Activated T-helper 17 cell treated with anti-CD3 and anti-CD28 coated beads, Interleukin-2, amount 50 U/mL, for 72 hours (primary cell): Measurements from ENCODE around the gene SULT2B1. TPM values are rescaled to one million over a fixed set of nuclear protein-coding genes. Genes with fewer than 3 reads are reported as not detected.
A peak's percentile ranks its signal among the peaks of the same experiment; 100 is the strongest.
"Not testable (repeated sequence)": the region's sequence is repeated elsewhere in the genome, so short reads cannot be mapped to it uniquely, and the experiment has no call there.

Experiments
- ATAC-seq: fragments of 150-1000 bp; cut with Tn5 transposase; replicated peaks from 2 replicates; pipeline ENCODE4 v1.10.0; 2021; ENCODE audit warnings: mild to moderate bottlenecking, moderate library complexity
- H3K27ac Mint-ChIP-seq: one replicate; pipeline ENCODE4 v1.8.0; 2022; ENCODE audit warnings: mixed read lengths
- H3K27me3 Mint-ChIP-seq: one replicate; pipeline ENCODE4 v1.8.0; 2022; ENCODE audit warnings: mixed read lengths
- H3K36me3 Mint-ChIP-seq: one replicate; pipeline ENCODE4 v1.8.0; 2022; ENCODE audit warnings: low read depth, mild to moderate bottlenecking, mixed read lengths
- H3K4me1 Mint-ChIP-seq: one replicate; pipeline ENCODE4 v1.8.0; 2022; ENCODE audit warnings: mixed read lengths
- H3K4me3 Mint-ChIP-seq: one replicate; pipeline ENCODE4 v1.8.0; 2022; ENCODE audit warnings: mild to moderate bottlenecking, mixed read lengths
- H3K9me3 Mint-ChIP-seq: one replicate; pipeline ENCODE4 v1.8.0; 2022; ENCODE audit warnings: mixed read lengths
- total RNA-seq, 2 donors: library from RNA; stranded (reverse); gene quantifications; one replicate each; pipeline ENCODE4 v1.2.3, GENCODE V29; 2022

SULT2B1 gene
- total RNA-seq, 2 donors from 2014 or later: not detected

DNA sequence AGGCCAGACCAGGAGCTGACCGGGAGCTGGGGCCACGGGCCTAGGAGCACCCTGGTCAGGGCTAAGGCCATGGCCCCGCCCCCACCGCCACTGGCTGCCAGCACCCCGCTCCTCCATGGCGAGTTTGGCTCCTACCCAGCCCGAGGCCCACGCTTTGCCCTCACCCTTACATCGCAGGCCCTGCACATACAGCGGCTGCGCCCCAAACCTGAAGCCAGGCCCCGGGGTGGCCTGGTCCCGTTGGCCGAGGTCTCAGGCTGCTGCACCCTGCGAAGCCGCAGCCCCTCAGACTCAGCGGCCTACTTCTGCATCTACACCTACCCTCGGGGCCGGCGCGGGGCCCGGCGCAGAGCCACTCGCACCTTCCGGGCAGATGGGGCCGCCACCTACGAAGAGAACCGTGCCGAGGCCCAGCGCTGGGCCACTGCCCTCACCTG is 73.9 kb downstream of the SULT2B1 start:
- Mint-ChIP-seq H3K27me3 (no peaks in the 10 kb centered on the region), H3K36me3 (peaks cover 52% of the 10 kb centered on the region), H3K9me3 (no peaks in the 10 kb centered on the region), H3K4me3 (no peak overlapping the region), H3K4me1 (peaks cover 11% of the 10 kb centered on the region), H3K27ac (no peak overlapping the region)
- no peak for ATAC-seq

DNA sequence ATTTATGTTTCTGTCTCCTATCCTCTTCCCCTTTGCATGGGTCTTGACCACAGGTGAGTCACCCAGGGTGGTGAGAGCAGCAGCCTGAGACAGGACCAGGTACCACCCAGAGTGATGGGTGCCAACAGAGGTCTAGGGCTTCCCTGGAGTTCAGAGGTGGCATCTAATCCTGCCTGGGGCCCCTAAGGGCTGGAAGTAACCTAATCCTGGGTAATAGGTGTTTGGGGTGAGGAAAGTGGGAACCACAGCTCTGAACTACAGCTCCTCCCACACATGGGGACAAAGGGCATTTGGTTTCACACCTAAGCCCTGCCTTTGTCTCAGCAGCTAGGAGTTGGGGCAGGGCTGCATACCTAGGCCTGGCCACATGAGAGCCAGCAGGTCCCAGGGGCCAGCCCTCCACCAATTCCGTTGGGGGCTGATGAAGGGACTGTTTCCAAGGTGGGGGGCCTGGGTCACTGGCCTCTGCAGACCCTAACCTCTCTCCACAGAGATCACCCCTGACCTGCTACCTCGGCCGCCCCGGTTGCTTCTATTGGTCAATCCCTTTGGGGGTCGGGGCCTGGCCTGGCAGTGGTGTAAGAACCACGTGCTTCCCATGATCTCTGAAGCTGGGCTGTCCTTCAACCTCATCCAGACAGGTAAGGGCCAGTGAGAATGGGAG is 75.4 kb downstream of the SULT2B1 start:
- Mint-ChIP-seq H3K4me3 (no peak overlapping the region), H3K27ac (no peak overlapping the region), H3K27me3 (no peaks in the 10 kb centered on the region), H3K4me1 (peaks cover 11% of the 10 kb centered on the region), H3K36me3 (peaks cover 39% of the 10 kb centered on the region), H3K9me3 (no peaks in the 10 kb centered on the region)
- ATAC-seq: peak; percentile 37

DNA sequence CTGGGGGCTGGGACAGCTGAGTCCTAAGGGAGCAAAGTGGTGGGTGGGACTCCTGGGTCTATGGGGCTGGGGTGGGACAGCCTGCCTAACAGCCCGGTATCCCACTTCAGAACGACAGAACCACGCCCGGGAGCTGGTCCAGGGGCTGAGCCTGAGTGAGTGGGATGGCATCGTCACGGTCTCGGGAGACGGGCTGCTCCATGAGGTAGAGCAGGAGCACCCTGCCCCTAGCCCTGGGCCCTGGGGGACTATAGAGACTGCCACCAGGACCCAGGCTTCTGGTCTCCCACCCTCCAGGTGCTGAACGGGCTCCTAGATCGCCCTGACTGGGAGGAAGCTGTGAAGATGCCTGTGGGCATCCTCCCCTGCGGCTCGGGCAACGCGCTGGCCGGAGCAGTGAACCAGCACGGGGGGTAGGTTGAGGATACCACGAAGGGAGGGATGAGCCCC is 75.9 kb downstream of the SULT2B1 start:
- ATAC-seq: no peak
- no peak overlapping the region for H3K27ac Mint-ChIP-seq
- peaks cover 35% of the 10 kb centered on the region for H3K36me3 Mint-ChIP-seq
- peaks cover 11% of the 10 kb centered on the region for H3K4me1 Mint-ChIP-seq
- no peaks in the 10 kb centered on the region for H3K27me3 Mint-ChIP-seq
- H3K9me3 Mint-ChIP-seq: no peaks in the 10 kb centered on the region
- no peak overlapping the region for H3K4me3 Mint-ChIP-seq

DNA sequence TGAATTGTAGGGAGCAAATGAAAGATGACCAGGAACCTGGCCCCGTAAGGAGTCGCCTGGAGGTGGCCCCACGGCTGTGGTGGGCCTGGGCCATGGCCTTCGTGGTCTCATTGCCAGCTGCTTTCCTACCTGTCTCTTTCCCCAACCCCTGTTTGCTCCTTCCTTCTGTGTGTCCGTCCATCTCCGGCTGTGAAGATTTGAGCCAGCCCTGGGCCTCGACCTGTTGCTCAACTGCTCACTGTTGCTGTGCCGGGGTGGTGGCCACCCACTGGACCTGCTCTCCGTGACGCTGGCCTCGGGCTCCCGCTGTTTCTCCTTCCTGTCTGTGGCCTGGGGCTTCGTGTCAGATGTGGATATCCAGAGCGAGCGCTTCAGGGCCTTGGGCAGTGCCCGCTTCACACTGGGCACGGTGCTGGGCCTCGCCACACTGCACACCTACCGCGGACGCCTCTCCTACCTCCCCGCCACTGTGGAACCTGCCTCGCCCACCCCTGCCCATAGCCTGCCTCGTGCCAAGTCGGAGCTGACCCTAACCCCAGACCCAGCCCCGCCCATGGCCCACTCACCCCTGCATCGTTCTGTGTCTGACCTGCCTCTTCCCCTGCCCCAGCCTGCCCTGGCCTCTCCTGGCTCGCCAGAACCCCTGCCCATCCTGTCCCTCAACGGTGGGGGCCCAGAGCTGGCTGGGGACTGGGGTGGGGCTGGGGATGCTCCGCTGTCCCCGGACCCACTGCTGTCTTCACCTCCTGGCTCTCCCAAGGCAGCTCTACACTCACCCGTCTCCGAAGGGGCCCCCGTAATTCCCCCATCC is 76.7 kb downstream of the SULT2B1 start:
- H3K27ac Mint-ChIP-seq: no peak overlapping the region
- H3K9me3 Mint-ChIP-seq: no peaks in the 10 kb centered on the region
- ATAC-seq: no peak
- H3K36me3 Mint-ChIP-seq: peaks cover 28% of the 10 kb centered on the region
- peaks cover 5% of the 10 kb centered on the region for H3K4me1 Mint-ChIP-seq
- H3K4me3 Mint-ChIP-seq: no peak overlapping the region
- H3K27me3 Mint-ChIP-seq: no peaks in the 10 kb centered on the region

DNA sequence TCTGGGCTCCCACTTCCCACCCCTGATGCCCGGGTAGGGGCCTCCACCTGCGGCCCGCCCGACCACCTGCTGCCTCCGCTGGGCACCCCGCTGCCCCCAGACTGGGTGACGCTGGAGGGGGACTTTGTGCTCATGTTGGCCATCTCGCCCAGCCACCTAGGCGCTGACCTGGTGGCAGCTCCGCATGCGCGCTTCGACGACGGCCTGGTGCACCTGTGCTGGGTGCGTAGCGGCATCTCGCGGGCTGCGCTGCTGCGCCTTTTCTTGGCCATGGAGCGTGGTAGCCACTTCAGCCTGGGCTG is 77.3 kb downstream of the SULT2B1 start:
- ATAC-seq: no peak
- peaks cover 2% of the 10 kb centered on the region for H3K4me1 Mint-ChIP-seq
- no peaks in the 10 kb centered on the region for H3K27me3 Mint-ChIP-seq
- H3K9me3 Mint-ChIP-seq: no peaks in the 10 kb centered on the region
- H3K4me3 Mint-ChIP-seq: no peak overlapping the region
- H3K27ac Mint-ChIP-seq: no peak overlapping the region
- peaks cover 22% of the 10 kb centered on the region for H3K36me3 Mint-ChIP-seq

DNA sequence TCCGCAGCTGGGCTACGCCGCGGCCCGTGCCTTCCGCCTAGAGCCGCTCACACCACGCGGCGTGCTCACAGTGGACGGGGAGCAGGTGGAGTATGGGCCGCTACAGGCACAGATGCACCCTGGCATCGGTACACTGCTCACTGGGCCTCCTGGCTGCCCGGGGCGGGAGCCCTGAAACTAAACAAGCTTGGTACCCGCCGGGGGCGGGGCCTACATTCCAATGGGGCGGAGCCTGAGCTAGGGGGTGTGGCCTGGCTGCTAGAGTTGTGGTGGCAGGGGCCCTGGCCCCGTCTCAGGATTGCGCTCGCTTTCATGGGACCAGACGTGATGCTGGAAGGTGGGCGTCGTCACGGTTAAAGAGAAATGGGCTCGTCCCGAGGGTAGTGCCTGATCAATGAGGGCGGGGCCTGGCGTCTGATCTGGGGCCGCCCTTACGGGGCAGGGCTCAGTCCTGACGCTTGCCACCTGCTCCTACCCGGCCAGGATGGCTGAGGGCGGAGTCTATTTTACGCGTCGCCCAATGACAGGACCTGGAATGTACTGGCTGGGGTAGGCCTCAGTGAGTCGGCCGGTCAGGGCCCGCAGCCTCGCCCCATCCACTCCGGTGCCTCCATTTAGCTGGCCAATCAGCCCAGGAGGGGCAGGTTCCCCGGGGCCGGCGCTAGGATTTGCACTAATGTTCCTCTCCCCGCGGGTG is 77.8 kb downstream of the SULT2B1 start:
- H3K4me1 Mint-ChIP-seq: peaks cover 7% of the 10 kb centered on the region
- H3K27me3 Mint-ChIP-seq: no peaks in the 10 kb centered on the region
- peaks cover 21% of the 10 kb centered on the region for H3K36me3 Mint-ChIP-seq
- ATAC-seq: no peak
- H3K9me3 Mint-ChIP-seq: no peaks in the 10 kb centered on the region
- no peak overlapping the region for H3K27ac Mint-ChIP-seq
- no peak overlapping the region for H3K4me3 Mint-ChIP-seq

DNA sequence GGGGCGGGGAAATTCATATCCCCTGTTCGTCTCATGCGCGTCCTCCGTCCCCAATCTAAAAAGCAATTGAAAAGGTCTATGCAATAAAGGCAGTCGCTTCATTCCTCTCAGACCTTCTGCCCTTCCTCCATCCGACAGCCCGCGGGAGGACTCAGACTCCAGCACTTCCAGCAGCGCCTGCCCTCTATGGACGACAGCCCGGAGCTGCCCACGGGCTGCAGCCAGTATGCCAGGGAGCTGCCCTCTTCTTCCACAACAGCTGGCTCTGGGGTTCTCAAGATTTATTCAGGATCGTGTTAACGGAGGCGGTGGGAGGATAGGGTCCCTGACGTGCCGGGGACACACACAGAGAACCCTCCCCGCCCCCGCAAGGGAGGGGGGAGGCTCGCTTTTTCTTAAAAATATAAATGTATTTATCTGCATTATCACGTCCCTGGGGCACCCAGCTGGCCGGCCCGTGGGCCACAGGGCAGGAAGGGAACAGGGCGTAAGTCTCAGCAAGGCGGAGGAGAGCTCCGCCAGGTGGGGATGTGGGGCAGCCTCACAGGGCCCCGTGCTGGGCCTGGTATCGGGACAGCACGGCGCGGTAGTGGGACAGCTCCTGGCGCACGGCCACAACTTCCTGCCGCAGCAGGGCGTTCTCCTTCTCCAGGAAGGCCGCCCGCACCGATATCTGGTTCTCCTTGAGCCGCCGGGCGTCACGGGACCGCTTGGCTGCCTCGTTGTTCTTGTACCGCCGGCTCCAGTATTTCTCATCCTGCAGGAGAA is 78.5 kb downstream of the SULT2B1 start:
- ATAC-seq: no peak
- Mint-ChIP-seq H3K36me3 (peaks cover 21% of the 10 kb centered on the region), H3K4me3 (no peak overlapping the region), H3K9me3 (no peaks in the 10 kb centered on the region), H3K27me3 (no peaks in the 10 kb centered on the region), H3K4me1 (peaks cover 10% of the 10 kb centered on the region), H3K27ac (peak overlapping the region; percentile 17)

DNA sequence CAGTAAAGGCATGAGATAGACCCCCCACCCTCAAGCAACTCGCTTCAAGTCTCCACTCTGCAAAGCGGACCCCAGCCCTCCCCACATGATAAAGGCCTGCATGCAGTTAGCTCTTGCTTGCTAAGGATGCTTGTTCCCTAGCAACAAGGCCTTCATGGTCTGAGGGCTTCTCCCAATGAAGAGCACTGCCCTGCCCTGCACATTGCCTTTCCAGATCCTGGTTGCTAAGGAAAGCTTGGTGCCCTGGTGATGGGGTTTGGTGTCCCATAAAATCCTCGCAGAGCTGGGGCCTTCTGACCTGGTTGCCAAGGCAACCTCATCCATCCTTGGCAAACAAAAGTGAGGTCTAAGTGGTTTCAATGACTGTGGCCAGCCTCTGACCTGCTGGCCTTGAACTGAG is 79.3 kb downstream of the SULT2B1 start:
- peaks cover 17% of the 10 kb centered on the region for H3K36me3 Mint-ChIP-seq
- peaks cover 15% of the 10 kb centered on the region for H3K4me1 Mint-ChIP-seq
- no peak for ATAC-seq
- no peak overlapping the region for H3K27ac Mint-ChIP-seq
- H3K4me3 Mint-ChIP-seq: no peak overlapping the region
- no peaks in the 10 kb centered on the region for H3K9me3 Mint-ChIP-seq
- H3K27me3 Mint-ChIP-seq: no peaks in the 10 kb centered on the region

DNA sequence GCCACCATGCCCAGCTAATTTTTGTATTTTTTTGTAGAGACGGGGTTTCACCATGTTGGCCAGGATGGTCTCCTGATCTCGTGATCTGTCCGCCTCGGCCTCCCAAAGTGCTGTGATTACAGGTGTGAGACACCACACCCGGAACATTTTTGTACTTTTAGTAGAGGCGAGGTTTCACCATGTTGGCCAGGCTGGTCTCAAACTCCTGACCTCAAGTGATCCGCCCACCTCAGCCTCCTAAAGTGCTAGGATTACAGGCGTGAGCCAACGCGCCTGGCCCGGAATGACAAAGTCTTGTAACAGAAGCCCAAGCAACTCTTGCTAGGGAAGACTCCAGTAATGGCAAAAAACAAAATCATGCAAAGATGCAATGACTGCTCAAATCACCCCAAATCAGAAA is 80.3 kb downstream of the SULT2B1 start:
- Mint-ChIP-seq H3K4me1 (peaks cover 16% of the 10 kb centered on the region), H3K36me3 (peaks cover 14% of the 10 kb centered on the region)
- not testable (repeated sequence) for H3K4me3 Mint-ChIP-seq, H3K27me3 Mint-ChIP-seq, H3K9me3 Mint-ChIP-seq, H3K27ac Mint-ChIP-seq, ATAC-seq

DNA sequence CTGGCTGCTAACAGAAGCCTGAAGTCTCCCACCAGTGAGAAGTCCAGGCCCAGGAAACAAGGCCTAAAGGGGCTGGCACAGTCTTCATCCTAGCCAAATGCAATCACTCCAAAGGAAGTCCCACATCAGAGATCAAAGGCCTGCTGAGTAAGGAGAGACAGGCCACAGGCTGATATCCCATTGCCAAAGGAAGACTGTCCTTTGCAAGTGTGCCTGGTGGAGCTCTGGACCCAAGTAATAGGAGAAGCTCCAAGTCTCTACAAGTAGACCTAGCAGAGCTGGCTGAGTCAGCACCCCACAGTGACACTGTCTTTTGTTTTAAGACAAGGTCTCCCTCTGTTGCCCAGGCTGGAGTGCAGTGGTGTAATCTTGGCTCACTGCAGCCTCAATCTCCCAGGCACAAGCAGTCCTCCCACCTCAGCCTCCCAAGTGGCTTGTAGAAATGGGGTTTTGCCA is 80.7 kb downstream of the SULT2B1 start:
- Mint-ChIP-seq H3K4me3 (no peak overlapping the region), H3K36me3 (peaks cover 17% of the 10 kb centered on the region), H3K27ac (no peak overlapping the region), H3K27me3 (no peaks in the 10 kb centered on the region), H3K9me3 (peaks cover 3% of the 10 kb centered on the region), H3K4me1 (peaks cover 19% of the 10 kb centered on the region)
- ATAC-seq: no peak

DNA sequence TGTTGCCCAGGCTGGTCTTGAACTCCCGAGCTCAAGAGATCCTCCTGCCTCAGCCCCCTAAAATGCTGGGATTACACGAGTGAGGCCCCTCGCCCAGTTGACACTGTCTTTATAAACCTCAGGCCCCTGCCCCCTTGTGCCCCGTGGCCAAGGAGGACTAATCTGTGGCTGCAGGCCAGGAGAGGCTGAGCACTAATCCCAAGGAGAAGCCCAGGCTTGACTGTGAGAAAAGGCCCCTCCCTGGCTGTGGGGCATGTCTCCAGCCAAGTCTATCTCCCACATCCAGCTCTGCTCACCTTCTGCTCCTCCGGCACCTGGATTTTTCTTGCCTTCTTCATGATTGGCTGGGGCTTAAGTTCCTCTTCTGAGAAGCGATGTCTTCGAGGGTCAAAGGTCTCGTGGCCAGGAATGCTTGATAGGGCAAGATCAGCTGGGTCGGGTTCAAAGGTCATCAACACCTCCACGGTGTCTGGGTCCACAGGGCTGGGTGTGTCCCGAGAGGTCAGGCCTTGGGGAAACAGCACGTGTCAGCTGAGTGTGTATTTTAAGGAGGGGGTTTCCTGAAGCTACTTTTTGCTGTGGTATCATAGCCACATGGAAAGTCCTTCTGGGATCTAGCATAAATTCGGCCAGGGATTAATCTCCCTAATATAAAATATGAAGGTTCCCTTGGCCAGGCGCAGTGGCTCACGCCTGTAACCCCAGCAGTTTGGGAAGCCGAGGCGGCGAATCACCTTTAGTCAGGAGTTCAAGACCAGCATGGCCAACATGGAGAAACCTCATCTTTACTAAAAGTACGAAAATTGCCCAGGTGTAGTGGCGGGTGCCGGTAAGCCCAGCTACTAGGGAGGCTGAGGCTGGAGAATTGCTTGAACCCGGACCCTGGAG is 81.4 kb downstream of the SULT2B1 start:
- Mint-ChIP-seq H3K27me3 (no peaks in the 10 kb centered on the region), H3K4me1 (peaks cover 25% of the 10 kb centered on the region), H3K27ac (peak overlapping the region; percentile 85), H3K4me3 (peak overlapping the region; percentile 96), H3K9me3 (peaks cover 4% of the 10 kb centered on the region), H3K36me3 (peaks cover 20% of the 10 kb centered on the region)
- no peak for ATAC-seq

DNA sequence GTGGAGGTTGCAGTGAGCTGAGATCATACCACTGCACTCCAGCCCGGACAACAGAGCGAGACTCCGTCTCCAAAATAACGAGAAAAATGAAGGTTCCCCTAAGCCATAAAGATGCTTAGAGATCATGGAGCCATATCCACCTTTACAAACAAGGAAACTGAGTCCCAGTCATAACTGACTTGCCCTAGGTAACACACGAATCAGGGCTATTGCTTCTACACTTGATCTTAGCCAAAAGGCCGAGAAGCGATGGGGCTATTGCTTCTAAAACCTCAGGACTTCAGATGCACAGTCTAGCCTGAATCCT is 82.0 kb downstream of the SULT2B1 start:
- H3K4me1 Mint-ChIP-seq: peaks cover 30% of the 10 kb centered on the region
- H3K9me3 Mint-ChIP-seq: peaks cover 4% of the 10 kb centered on the region
- H3K27ac Mint-ChIP-seq: peak overlapping the region; percentile 85
- peaks cover 14% of the 10 kb centered on the region for H3K36me3 Mint-ChIP-seq
- no peak for ATAC-seq
- no peaks in the 10 kb centered on the region for H3K27me3 Mint-ChIP-seq
- peak overlapping the region; percentile 96 for H3K4me3 Mint-ChIP-seq

DNA sequence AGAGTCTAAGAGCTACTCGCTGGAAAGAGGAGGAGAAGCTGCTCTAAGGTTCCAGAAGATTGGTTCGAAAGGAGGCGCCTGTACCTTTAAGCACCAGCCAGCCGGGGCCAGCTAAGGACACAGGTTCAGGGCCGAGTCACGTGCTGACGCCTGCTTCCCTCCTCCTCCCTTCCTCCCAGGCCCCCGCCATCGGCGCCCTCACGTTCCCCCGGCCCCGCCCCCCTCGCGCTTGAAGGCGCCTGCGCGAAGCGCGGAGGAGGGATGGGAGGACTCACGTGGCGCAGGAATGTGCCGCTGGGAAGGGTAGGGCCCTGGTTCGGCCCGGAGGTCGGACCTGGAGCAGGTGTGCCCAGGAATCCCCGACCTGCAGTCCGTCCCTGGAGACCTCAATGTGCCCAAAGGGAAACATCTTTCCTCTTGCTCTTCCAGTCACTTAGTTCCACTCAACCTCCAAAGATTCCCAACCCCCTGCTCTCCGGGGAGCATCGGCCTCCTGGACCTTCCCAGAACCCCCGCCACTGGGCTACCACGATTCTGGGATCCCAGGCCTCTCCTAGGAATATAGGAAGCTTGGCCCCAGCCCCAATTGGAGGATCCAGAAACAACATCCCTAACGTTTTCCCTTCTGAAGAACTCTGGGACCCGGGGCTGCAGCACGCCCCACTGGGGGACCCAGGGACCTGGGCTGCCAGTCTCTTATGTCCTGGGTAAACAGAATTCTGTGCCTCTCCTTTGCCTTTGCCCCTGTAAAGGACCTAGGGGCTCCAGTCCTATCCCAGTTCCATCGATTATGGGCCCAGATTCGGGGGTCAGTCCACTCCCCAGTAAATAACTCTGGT is 82.7 kb downstream of the SULT2B1 start:
- Mint-ChIP-seq H3K27me3 (no peaks in the 10 kb centered on the region), H3K27ac (peak overlapping the region; percentile 85), H3K4me1 (peaks cover 30% of the 10 kb centered on the region), H3K4me3 (peak overlapping the region; percentile 96), H3K9me3 (peaks cover 4% of the 10 kb centered on the region), H3K36me3 (peaks cover 14% of the 10 kb centered on the region)
- ATAC-seq: peak; percentile 56
